Activated CD4-positive, alpha-beta T cell treated with anti-CD3 and anti-CD28 coated beads, Interleukin-10, Interleukin-2, amounts not matched to agents 100 ng/mL and 50 ng/mL, durations not matched to agents 16 hours and 8 hours (primary cell): ENCODE data around the gene MAST2.

Experiments
- DNase-seq: peaks from one replicate; pipeline ENCODE4 v3.0.0-alpha.2; 2020

The MAST2 gene

DNA sequence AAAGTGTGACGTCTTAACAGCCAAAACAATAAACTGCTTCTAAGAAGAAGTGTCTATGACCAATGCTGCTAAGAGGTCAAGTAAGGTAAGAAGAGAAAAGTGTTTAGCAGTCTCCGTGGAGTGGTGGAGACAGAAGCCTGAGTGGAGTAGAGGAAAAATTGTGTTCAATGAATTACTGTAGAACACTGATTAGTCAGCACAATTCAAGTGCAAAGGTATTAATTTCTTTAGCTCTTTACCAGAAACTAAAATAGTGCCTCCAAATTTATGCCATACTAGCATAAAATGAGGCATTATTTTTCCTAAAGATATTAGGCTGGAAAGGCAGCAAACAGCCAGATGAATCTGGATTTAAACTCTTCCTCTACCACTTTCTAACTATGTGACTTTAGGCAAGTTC lies 272.9 kb downstream of the MAST2 start:
- DNase-seq: no peak

DNA sequence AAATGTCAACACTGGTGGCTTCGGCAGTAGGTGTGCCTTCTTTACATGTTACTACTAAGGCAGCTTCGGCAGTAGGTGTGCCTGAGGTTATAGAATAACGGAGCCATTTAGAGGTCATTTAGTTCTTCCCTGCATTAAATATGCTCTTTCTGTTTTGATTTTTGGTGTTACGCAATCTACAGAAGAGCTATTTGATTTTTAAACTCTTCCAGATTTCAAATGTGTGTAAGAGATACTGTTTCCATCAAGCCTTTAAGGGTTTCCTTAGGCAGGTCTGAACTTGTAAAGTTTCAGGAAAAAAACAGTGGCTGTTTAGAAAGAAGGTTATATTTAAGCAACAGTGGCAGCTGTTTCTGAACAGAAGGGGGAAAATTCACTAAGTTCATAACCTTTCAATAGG lies 274.2 kb downstream of the MAST2 start:
- DNase-seq: no peak

DNA sequence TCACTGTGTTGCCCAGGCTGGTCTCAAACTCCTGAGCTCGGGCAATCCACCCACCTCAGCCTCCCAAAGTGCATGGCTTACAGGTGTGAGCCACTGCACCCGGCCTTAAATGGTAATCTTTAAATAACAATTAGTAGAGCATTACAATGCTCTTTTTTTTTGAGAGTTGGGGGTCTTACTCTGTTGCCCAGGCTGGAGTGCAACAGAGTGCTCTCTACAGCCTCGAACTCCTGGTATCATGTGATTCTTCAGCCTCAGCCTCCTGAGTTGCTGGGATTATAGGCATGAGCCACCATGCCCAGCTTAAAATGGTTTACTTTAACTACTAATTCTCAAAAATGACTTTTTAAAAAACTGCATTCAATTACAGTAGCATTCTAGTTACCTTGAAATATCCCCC lies 276.8 kb downstream of the MAST2 start:
- DNase-seq: no peak

DNA sequence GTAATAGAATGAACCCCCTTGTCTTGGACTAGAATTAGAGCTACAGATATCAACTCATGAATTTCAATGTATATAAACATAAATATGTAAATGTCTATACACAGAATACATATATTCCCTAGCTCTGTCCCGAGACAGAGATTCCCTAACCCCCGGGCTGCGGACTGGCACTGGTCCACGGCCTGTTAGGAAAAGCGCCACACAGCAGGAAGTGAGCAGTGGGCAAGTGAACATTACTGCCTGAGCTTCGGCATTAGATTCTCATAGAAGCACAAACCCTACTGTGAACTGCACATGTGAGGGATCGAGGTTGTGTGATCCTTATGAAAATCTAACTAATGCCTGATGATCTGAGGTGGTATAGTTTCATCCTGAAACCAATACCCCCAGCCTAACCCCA lies 277.8 kb downstream of the MAST2 start:
- no peak for DNase-seq

DNA sequence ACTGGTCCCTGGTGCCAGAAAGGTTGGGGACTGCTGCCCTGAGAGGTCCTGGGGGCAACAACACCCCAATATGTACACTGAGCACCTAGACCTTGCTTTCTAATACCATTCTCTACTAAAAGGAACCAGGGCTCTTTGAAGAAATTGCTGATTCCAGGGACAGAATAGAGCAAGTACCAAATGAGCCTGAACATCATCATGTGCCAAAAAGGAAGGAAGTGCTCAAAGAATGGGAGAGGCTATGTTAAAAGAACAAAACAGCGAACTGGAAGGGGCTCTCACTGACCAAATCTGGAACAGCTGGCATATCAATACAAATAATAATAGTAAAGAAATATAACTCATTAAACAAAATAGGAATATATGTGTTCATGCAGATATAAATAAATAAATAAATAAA lies 278.2 kb downstream of the MAST2 start:
- no peak for DNase-seq

DNA sequence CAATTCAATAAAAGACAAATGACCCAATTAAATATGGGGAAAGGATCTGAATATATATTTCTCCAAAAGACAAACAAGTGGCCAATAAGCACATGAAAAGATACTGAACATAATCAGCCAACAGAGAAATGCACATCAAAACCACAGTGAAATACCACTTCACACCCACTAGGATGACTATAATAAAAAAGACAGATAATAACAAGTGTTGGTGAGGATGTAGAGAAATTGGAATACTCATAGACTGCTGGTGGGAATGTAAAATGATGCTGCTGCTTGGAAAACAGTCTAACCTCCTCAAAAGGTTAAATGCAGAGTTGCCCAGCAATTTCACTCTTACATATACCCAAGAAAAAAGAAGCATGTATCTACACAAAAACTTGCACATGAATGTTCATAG lies 280.2 kb downstream of the MAST2 start:
- DNase-seq: no peak

DNA sequence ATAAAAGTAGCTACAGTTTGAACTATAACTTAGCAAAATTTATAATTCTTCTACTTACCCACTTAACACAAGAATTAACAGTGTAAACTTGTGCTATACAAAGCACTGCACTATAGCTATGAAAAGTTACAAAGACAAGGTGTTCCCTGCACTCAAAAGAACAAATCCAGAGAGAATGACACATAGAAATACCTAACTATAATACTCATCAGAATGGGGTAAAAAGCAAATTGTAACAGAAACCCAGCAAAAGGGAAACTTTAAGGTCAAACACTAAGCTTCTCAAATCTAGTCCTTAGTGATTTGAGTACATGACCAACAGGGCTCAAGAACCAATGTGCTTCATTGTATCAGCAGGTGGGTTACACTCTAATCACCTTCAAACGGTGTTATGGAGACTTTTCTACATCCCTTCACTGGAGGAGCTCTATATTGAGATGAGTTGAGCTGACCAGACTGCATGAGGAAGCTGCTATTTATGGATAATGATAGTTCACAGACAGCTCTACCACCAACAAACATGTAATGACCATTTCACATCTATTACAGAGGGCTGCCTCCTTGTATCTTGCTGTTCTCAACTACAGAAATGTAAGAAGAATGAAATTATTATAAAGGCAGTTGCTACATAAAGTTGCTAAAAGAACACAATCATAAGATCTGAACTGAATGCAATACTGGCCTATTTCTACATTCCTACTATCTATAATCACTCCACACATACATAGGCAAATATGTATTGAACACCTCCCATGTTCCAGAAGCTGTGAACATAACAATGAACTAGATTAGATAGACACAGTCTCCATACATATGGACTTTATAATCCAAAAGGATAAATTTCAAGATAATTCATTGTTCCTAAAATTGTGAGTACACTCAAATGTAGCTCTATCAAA lies 281.4 kb downstream of the MAST2 start:
- no peak for DNase-seq
